B cell (primary cell): Measurements from ENCODE around the gene SLC7A9.

ENCODE experiments used
- CTCF ChIP-seq: fragments of 200-600 bp; IDR thresholded peaks from one replicate; pipeline ENCODE4 v1.8.0; 2022; ENCODE audit warnings: antibody characterized with exemption, mild to moderate bottlenecking
- EZH2 ChIP-seq: IDR thresholded peaks from 2 replicates; pipeline ENCODE4 v1.6.1; 2012; ENCODE audit warnings: borderline replicate concordance, low read depth, mild to moderate bottlenecking, moderate library complexity, low read length; ENCODE audit not compliant: insufficient read depth, poor library complexity, severe bottlenecking

GRCh38 chr19:32909257-32909656 is 39.7 kb upstream of the SLC7A9 start:
- TF ChIP-seq CTCF (no peak), EZH2 (no peak)
